HEK293 (cell line): Measurements from ENCODE around the gene MLLT6.

Experiments used
- IKZF3 ChIP-seq: fragments of 450-650 bp; IDR thresholded peaks from 2 replicates; pipeline ENCODE4 v1.5.0; 2018; ENCODE audit warnings: missing biosample characterization, mild to moderate bottlenecking, missing genetic modification characterization, moderate library complexity
- TCF7L2 ChIP-seq: IDR thresholded peaks from 2 replicates; pipeline ENCODE4 v1.6.1; 2011; ENCODE audit warnings: low read depth, mild to moderate bottlenecking, inconsistent platforms, low read length, moderate library complexity, borderline replicate concordance
- YY1 ChIP-seq: fragments of 450-650 bp; formaldehyde crosslinking; IDR thresholded peaks from 2 replicates; pipeline ENCODE4 v1.5.1; 2018; ENCODE audit warnings: missing biosample characterization, missing genetic modification characterization
- ZNF830 ChIP-seq: fragments of 450-650 bp; IDR thresholded peaks from 2 replicates; pipeline ENCODE4 v1.5.0; 2018; ENCODE audit warnings: missing biosample characterization, missing genetic modification characterization, low read depth, mild to moderate bottlenecking, moderate library complexity
- TF ChIP-seq, protein P1 (sequence below): fragments of 450-650 bp; formaldehyde crosslinking; IDR thresholded peaks from 2 replicates; pipeline ENCODE4 v1.5.1; 2016; ENCODE audit warnings: missing biosample characterization, missing genetic modification characterization
- TF ChIP-seq, protein P2 (sequence below): fragments of 450-650 bp; formaldehyde crosslinking; IDR thresholded peaks from 2 replicates; pipeline ENCODE4 v1.5.0; 2017; ENCODE audit warnings: missing biosample characterization, missing genetic modification characterization, borderline replicate concordance

DNA sequence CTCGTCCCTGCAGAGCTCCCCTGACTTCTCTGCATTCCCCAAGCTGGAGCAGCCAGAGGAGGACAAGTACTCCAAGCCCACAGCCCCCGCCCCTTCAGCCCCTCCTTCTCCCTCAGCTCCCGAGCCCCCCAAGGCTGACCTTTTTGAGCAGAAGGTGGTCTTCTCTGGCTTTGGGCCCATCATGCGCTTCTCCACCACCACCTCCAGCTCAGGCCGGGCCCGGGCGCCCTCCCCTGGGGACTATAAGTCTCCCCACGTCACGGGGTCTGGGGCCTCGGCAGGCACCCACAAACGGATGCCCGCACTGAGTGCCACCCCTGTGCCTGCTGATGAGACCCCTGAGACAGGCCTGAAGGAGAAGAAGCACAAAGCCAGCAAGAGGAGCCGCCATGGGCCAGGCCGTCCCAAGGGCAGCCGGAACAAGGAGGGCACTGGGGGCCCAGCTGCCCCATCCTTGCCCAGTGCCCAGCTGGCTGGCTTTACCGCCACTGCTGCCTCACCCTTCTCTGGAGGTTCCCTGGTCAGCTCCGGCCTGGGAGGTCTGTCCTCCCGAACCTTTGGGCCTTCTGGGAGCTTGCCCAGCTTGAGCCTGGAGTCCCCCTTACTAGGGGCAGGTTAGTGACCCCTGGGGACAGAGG is 11.4 kb downstream of the MLLT6 start:
- TF ChIP-seq, protein P1, sequence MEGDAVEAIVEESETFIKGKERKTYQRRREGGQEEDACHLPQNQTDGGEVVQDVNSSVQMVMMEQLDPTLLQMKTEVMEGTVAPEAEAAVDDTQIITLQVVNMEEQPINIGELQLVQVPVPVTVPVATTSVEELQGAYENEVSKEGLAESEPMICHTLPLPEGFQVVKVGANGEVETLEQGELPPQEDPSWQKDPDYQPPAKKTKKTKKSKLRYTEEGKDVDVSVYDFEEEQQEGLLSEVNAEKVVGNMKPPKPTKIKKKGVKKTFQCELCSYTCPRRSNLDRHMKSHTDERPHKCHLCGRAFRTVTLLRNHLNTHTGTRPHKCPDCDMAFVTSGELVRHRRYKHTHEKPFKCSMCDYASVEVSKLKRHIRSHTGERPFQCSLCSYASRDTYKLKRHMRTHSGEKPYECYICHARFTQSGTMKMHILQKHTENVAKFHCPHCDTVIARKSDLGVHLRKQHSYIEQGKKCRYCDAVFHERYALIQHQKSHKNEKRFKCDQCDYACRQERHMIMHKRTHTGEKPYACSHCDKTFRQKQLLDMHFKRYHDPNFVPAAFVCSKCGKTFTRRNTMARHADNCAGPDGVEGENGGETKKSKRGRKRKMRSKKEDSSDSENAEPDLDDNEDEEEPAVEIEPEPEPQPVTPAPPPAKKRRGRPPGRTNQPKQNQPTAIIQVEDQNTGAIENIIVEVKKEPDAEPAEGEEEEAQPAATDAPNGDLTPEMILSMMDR (tag by site-specific recombination) = no peak
- TF ChIP-seq TCF7L2 = no peak
- TF ChIP-seq IKZF3 (tag by site-specific recombination) = no peak
- no peak for TF ChIP-seq ZNF830
- no peak for TF ChIP-seq YY1 (tag by site-specific recombination)
- TF ChIP-seq, protein P2, sequence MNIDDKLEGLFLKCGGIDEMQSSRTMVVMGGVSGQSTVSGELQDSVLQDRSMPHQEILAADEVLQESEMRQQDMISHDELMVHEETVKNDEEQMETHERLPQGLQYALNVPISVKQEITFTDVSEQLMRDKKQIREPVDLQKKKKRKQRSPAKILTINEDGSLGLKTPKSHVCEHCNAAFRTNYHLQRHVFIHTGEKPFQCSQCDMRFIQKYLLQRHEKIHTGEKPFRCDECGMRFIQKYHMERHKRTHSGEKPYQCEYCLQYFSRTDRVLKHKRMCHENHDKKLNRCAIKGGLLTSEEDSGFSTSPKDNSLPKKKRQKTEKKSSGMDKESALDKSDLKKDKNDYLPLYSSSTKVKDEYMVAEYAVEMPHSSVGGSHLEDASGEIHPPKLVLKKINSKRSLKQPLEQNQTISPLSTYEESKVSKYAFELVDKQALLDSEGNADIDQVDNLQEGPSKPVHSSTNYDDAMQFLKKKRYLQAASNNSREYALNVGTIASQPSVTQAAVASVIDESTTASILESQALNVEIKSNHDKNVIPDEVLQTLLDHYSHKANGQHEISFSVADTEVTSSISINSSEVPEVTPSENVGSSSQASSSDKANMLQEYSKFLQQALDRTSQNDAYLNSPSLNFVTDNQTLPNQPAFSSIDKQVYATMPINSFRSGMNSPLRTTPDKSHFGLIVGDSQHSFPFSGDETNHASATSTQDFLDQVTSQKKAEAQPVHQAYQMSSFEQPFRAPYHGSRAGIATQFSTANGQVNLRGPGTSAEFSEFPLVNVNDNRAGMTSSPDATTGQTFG (tag by site-specific recombination) = no peak
